Measurements from ENCODE around the gene HESX1.

HESX1 gene

GRCh38 chr3:57192028-57192427, 7.8 kb downstream of the HESX1 start:
- no peak overlapping the region for H3K4me3 ChIP-seq (replicated peaks in 1 of 2; ENCODE audit: low read depth in 2 of 2, low read length in 2 of 2)
- TF ChIP-seq, protein P1, sequence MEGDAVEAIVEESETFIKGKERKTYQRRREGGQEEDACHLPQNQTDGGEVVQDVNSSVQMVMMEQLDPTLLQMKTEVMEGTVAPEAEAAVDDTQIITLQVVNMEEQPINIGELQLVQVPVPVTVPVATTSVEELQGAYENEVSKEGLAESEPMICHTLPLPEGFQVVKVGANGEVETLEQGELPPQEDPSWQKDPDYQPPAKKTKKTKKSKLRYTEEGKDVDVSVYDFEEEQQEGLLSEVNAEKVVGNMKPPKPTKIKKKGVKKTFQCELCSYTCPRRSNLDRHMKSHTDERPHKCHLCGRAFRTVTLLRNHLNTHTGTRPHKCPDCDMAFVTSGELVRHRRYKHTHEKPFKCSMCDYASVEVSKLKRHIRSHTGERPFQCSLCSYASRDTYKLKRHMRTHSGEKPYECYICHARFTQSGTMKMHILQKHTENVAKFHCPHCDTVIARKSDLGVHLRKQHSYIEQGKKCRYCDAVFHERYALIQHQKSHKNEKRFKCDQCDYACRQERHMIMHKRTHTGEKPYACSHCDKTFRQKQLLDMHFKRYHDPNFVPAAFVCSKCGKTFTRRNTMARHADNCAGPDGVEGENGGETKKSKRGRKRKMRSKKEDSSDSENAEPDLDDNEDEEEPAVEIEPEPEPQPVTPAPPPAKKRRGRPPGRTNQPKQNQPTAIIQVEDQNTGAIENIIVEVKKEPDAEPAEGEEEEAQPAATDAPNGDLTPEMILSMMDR (IDR thresholded peaks at IDR 0.05; ENCODE audit: low read depth, low read length) = no peak
- DNase-seq (ENCODE audit: low read depth in 2 of 2) = no peak

DNA sequence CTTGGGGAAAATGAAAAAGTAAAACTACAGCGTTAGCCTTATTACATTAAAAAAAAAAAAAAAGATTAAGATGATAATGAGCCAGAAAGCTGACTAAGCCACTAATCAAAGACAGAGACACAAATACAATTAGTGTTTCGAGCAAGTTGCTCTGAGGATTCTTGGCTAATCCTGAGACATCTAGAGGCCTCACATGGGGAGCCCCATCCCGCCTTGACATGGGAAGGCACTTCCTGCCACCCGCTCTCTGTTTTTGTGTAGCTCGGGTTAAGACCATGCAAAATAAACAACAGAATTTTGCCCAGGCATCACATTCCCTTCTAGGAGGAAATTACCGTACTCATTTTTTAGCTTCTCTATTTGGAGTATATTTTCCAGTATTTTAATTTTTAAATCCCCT, 15.3 kb downstream of the HESX1 start:
- TF ChIP-seq, protein P1 (IDR thresholded peaks at IDR 0.05; ENCODE audit: low read depth, low read length) = no peak
- H3K4me3 ChIP-seq (replicated peaks in 1 of 2; ENCODE audit: low read depth in 2 of 2, low read length in 2 of 2) = no peak overlapping the region
- no peak for DNase-seq (ENCODE audit: low read depth in 2 of 2)

- peak; percentile 44 to 46 for DNase-seq (ENCODE audit: low read depth in 2 of 2)
- TF ChIP-seq, protein P1 (IDR thresholded peaks at IDR 0.05; ENCODE audit: low read depth, low read length) = peak; percentile 58
- H3K4me3 ChIP-seq (replicated peaks in 1 of 2; ENCODE audit: low read depth in 2 of 2, low read length in 2 of 2) = no peak overlapping the region
Observed at GRCh38 chr3:57179580-57180410, 20.0 kb downstream of the HESX1 start.

- DNase-seq (ENCODE audit: low read depth in 2 of 2) = no peak
- TF ChIP-seq, protein P1 (IDR thresholded peaks at IDR 0.05; ENCODE audit: low read depth, low read length) = no peak
- no peak overlapping the region for H3K4me3 ChIP-seq (replicated peaks in 1 of 2; ENCODE audit: low read depth in 2 of 2, low read length in 2 of 2)
Observed at GRCh38 chr3:57176045-57176444, 23.7 kb downstream of the HESX1 start.

DNA sequence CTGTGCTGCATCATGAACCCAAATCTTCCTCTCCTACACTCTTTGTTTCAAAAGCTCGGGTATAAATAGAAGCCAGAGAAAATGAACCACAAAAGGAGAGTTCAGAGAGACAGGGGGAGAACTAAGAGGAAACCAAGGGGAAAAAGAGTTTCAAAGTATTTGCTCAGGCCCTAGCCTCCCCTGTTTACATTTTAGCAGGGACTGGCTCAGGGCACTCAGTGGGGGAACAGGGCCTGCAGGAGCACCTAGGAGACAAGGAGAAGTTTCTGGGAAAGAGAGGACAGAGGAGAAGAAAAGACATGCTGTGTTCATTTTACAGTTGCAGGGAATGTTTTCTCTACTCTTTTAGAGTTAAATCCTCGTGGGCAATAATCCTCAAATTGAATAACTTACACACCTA, 26.1 kb downstream of the HESX1 start:
- TF ChIP-seq, protein P1 (IDR thresholded peaks at IDR 0.05; ENCODE audit: low read depth, low read length) = no peak
- H3K4me3 ChIP-seq (replicated peaks in 1 of 2; ENCODE audit: low read depth in 2 of 2, low read length in 2 of 2) = no peak overlapping the region
- DNase-seq (ENCODE audit: low read depth in 2 of 2) = no peak

DNA sequence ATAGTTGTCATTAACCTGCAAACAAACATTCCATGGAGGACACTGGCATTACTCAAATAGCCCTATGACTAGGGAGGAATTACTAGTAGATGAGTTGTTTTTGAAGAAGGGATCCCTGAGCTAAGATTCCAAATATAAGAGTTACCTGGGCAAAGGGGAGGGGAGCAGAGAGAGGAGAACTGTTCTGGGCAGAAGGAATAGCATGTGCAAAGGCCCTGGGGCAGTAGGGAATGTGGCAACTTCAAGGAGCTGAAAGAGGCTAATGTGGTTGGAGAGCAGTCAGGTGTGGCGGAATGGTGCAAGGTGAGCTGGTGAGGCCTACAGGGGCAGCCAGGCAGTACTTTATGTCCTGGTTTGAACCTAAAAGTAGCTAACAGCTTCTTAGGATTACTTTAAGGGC, 28.8 kb downstream of the HESX1 start:
- DNase-seq (ENCODE audit: low read depth in 2 of 2) = no peak
- no peak overlapping the region for H3K4me3 ChIP-seq (replicated peaks in 1 of 2; ENCODE audit: low read depth in 2 of 2, low read length in 2 of 2)
- TF ChIP-seq, protein P1 (IDR thresholded peaks at IDR 0.05; ENCODE audit: low read depth, low read length) = no peak
